Measurements from ENCODE around the gene DNAJC4.

The DNAJC4 gene

DNA sequence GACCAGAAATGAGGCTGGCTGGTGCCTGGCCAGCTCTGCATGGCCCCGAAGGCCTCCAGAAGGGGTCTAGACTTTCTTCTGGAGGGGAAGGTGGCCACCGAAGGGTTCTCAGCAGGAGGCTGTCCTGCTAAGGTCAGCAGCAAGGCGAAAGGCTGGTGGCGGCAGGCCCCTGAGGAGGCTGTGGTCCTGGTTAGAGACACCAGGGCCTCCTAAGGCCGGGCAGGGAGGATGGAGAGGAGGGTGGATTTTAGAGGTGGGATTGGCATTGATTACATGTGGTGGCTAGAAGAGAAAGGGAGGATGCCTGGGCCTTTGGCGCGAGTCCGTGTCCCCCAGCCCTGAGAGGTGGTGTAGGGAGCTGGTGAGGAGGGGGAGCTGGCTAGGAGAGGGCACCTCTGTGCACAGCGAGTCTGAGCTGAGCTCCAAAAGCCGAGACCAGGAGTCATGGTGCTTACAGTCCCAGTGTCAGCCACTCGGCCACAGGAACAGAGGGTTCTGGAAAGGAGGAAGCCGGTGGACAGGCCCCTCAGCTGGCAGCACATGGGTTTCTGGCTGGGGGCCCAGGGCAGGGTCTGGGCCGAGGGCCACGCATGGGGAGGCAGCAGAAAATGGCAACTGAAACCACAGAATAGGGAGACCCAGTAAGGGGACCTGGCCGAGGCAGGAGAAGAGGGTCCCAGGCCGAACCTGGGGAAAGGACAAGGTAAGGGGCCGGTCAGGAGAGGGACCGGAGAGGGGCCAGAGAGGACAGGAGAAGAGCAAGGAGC is 21.4 kb upstream of the DNAJC4 start:
- DNase-seq = no peak

DNA sequence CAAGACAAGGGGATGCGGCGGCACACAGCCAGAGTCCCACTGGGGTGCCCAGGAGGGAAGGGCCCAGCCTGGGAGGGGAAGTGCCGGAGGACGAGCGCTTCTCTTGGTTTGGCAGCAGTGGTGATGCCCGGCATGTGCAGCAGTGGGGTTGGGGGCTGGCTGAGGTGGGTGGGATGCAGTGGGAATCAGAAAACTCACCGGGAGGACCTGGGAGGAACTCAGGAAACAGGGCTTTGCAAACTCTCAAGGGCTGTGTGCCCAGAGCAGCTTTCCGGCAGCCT is 20.8 kb upstream of the DNAJC4 start:
- no peak for DNase-seq

DNA sequence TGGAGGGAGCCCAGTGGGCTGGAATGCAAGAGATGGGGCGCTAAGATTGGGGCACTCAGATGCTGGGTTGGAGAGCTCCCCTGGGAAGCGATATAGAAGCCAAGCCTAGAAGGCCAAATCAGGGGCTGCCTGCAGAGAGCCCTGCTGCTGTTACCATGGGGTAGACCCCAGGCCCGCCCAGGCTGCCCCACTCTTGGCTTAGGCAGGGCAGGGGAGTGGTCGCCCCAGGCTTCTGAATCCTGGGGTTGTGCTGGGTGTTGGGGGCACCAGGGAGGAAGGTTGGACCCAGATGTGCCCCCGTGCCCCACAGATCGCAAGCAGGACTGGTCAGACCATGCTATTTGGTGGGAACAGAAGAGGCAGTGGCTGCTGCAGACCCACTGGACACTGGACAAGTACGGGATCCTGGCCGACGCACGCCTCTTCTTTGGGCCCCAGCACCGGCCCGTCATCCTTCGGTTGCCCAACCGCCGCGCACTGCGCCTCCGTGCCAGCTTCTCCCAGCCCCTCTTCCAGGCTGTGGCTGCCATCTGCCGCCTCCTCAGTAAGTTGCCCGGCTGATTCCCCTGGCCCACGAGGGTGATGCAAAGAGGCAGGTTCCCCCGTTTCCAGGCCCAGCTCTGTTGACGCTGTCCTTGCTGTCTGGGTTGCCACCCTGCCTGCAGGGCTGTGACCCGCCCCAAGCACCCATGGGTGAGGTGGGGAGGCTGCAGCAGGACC is 19.9 kb upstream of the DNAJC4 start:
- DNase-seq = no peak

DNA sequence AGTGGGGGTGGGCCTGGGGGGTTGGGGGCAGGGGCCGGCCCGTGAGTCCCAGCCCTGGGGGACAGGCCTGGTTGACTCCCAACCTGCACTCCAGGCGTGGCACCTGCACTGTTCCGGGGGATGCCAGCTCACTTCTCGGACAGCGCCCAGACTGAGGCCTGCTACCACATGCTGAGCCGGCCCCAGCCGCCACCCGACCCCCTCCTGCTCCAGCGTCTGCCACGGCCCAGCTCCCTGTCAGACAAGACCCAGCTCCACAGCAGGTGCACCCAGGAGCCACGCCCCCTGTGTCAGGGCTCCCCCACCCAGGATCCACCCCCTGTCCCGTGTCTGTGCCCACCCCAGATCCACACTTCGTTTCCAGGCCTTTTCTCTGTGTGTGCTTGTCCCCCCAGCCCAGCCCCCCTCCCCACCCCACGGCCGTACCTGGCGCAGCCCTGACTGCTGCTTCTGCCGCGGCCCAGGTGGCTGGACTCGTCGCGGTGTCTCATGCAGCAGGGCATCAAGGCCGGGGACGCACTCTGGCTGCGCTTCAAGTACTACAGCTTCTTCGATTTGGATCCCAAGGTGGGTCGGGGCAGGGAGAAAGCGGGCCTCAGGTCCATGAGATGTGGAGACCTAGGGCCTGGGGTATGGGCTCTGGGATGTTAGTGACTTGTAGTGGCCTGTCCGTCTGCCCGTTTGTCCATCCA is 19.0 kb upstream of the DNAJC4 start:
- DNase-seq = no peak

DNA sequence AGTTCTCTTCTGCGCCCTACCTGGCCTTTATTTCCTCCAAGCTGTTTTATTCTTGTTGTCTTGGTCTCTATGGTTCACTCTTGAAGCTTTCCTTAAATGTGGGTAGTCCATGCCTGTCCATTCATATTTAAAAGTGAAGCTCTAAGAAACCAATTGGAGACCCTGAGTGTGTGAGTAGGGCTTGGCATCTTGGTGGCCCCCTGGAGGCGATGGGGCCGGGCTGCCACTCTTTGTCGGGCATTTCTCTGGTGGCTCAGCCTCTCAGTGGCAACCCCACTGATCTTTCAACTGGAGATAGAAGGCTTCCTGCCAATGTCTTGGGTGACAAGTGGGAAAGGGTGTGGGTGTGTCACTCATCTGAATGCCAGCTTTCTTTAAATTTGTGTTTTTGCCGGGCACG is 13.5 kb upstream of the DNAJC4 start:
- DNase-seq = no peak

DNA sequence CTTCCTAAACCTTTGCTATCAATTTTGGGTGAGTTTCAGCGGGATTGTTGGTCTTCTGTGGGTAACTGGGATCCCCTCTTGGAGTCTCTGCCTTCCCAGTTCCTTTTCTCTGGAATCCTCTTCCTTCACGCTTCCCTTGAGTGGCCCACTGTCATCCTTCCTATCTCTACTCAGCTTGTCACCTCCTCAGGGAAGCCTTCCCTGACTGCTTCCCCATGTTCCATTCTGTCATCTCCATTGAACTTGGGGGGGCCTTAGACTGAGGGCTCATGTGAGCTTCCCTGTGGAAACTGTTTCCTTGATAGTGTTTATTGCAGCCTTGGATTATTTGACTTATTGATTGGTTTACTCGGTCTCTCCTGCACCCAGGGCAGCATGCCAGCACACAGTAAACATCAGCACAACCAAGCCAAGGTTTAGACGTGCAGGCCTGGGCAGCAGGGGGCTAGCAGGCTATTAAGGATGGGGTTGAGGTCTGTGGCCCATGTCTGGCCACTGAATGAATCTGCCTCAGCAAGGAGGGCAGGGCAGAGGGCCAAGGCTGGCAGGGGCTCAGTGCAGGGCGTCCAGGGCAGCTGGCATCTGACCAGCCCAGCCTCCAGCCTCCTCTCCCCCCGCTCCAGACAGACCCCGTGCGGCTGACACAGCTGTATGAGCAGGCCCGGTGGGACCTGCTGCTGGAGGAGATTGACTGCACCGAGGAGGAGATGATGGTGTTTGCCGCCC is 11.6 kb upstream of the DNAJC4 start:
- no peak for DNase-seq

DNA sequence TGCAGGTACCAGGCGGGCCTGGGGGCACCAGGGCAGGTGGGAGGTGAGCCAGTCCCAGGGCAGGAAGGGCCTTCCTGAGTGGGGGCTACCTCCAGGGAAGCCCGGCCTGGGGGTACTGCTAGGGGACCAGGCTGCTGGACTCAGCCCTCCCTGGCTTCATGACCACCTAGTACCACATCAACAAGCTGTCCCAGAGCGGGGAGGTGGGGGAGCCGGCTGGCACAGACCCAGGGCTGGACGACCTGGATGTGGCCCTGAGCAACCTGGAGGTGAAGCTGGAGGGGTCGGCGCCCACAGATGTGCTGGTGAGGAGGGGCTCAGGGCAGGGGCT is 11.0 kb upstream of the DNAJC4 start:
- no peak for DNase-seq

DNA sequence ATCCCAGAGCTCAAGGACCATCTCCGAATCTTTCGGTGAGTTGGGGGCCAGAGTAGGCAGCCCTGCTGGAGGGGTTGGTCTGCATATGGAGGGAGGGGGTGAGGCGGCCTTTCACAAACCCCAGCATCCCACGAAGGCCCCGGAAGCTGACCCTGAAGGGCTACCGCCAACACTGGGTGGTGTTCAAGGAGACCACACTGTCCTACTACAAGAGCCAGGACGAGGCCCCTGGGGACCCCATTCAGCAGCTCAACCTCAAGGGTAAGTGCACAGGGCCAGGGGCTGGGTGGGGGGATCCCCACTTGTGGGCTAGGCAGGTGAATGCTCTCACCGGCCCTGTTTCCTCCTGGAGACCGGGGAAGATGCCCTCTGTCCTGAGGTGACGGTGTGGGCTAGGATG is 10.6 kb upstream of the DNAJC4 start:
- DNase-seq = no peak

DNA sequence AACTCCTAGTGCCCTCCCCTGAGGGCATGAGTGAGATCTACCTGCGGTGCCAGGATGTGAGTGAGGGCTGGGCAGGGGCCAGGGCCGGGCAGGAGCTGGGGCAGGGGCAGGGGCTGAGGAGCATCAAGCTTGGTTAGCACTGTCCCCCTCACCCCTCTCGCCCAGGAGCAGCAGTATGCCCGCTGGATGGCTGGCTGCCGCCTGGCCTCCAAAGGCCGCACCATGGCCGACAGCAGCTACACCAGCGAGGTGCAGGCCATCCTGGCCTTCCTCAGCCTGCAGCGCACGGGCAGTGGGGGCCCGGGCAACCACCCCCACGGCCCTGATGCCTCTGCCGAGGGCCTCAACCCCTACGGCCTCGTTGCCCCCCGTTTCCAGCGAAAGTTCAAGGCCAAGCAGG is 10.1 kb upstream of the DNAJC4 start:
- DNase-seq = no peak

DNA sequence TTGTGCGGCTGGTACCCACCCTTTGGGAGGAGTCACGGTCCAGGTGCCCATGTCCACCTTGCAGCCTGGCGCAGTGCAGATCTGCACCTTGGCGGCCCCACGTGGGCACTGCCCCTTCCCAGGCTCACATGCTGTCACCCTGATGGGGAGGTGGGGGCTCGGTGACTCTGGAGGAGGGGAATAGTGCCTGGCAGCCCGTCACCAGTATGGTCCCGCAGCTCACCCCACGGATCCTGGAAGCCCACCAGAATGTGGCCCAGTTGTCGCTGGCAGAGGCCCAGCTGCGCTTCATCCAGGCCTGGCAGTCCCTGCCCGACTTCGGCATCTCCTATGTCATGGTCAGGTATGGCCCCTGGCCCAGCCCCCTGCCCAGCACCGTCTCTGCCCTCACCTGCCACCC is 9.6 kb upstream of the DNAJC4 start:
- DNase-seq = no peak

DNA sequence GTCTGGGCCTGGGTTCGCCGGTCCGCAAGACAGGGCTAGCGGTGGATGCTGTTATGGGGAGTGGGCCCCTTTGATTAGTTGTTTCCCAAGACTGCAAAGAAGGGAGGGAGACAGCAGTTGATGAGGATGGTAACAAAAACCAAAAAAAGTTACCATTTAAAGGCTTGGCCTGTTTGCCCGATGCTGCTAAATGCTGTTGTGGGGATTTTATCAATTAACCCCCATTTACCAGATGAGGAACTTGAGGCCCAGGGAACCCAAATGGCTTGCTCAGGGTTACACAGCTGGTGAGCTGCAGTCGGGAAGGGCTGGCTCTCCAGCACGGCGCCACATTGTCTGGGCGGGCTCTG is 7.7 kb upstream of the DNAJC4 start:
- DNase-seq = no peak

DNA sequence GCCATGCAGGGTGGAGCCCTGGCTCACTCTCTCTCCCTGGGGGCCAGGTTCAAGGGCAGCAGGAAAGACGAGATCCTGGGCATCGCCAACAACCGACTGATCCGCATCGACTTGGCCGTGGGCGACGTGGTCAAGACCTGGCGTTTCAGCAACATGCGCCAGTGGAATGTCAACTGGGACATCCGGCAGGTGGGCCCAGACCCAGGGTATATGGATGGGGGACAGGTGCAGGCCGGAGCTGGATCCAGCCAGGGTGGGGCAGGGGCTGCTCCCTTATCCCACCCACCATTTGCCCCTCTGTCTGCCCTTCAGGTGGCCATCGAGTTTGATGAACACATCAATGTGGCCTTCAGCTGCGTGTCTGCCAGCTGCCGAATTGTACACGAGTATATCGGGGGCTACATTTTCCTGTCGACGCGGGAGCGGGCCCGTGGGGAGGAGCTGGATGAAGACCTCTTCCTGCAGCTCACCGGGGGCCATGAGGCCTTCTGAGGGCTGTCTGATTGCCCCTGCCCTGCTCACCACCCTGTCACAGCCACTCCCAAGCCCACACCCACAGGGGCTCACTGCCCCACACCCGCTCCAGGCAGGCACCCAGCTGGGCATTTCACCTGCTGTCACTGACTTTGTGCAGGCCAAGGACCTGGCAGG is 7.2 kb upstream of the DNAJC4 start:
- peak; percentile 22 for DNase-seq

DNA sequence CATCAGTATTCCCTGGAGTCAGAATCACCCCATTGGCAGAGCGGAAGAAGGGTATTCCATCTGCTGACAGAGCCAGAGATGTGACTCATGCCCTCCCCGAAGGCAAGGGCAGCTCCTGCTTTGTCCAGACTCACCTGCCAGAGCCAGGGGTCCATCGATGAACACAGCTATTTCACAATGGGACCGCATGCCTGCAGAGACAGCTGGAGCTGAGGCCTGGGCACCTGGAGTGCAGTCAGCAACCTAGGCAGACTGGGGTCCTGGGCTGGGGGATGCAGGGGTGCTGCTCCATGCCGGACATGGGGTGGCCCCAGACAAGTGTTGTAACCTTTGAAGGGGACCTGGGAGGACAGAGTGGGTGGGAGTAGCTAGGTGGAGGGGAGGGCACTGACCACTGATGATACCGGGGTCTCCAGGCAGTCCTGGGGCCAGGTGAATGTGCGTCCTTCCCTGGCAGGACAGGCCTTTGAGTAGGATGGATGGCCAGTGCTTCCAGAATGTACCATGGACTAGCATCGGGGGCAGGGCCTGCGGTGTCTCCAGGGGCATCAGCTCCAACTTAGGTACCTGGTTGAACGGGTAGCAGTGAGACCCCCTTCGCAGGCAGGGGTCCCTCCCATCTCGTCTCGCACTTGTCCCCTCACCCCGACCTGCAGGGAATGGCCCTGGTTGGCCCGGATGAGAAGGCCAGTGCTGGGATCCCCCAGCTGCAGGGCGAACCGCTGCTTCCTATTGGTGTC is 6.0 kb upstream of the DNAJC4 start:
- DNase-seq = no peak

DNA sequence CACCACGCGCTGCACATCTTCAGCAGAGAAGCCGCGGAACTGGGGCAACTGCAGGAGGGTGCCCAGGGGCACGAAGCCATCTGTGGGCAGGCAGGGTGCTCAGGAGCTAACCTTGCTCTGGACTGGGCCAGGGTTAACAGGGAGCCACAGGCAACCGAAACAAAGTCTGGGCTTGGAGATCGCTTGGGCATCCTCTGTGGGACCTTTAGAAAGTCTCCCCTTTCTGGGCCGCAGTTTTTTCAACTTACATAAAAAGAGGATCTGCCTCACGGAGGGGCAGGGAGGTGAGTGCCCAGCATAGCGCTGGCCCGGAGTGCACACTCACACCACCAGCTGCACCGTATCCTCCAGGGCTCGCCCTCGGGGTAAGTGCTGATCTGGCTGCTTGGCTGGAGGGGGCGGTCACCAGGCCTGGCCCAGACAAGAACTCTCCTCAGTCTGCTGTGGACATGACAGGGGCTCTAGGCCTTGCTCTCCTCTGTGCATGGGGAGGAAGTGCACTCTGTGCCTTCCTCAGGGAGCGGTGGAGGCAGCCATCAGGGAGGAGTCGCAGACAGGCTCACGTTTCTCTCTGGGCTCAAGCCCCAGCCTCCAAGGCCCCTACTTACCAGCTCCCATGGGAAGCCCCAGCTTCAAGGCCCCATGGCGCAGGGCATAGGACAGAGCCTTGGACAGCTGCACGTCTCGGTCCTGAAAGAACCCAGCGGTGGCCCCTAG is 5.3 kb upstream of the DNAJC4 start:
- DNase-seq = no peak

DNA sequence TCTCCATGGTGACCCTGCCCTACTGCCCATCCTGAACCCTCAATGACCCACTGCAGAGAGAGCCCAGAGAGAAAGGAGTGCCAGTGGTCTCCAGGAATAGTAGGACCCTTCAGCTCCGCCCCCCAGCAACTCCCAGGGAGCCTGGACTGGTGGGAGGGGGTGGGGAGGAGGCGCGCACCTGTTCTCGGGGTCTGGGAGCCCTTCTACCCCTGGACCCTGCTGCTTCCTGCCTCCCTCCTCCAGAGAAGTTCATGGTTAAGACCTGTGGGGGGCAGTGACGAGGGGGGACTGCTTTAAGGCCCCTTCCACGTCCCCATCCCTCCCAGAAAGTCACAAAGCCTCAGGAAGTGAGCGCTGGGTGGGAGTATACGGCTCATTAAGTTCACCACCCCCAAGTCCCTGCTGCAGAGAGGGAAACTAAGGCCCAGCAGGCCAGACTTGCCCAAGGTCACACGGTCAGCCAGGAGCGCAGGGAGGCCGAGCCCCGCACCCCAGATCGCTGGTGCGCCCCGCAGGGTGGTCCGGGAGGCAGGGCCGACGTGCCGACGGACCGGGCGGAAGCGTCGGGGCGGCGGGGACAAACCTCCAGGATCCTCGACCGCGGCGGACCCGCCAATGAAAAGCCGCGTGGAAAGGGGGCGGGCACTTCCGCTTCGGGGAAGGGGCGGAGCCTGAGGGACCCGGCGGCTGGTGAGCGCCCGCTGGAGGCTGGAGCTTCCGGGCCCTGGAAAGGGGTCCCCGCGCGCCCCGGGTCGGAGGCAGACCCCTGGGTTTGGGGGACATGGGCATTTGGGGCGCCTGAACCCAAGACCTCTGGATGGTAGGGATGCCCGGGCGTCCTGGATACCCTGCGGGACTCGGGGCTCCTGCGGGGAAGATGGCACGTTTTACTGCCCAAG is 4.5 kb upstream of the DNAJC4 start, which contains the start of the genes NUDT22 and TRPT1:
TSS of gene NUDT22 (plus strand) at position 667 of the 899 bp plus-strand sequence. CDS start 379 bp downstream, outside the sequence.
TSS of gene TRPT1 (minus strand) at position 579 of the 899 bp plus-strand sequence. CDS start at position 253, 326 bp downstream.
- peak; percentile 25 for DNase-seq

DNA sequence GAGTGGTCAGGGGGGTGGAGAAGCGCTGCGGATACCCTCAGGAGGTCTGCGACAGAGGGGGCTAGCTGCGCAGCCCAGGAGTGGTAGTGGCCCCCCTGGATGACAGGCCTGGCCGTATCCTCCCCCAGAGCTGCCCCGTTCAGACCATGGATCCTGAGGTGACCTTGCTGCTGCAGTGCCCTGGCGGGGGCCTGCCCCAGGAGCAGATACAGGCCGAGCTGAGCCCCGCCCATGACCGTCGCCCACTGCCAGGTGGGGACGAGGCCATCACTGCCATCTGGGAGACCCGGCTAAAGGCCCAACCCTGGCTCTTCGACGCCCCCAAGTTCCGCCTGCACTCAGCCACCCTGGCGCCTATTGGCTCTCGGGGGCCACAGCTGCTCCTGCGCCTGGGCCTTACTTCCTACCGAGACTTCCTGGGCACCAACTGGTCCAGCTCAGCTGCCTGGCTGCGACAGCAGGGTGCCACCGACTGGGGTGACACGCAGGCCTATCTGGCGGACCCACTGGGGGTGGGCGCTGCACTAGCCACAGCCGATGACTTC is 3.8 kb upstream of the DNAJC4 start:
- peak; percentile 54 for DNase-seq

DNA sequence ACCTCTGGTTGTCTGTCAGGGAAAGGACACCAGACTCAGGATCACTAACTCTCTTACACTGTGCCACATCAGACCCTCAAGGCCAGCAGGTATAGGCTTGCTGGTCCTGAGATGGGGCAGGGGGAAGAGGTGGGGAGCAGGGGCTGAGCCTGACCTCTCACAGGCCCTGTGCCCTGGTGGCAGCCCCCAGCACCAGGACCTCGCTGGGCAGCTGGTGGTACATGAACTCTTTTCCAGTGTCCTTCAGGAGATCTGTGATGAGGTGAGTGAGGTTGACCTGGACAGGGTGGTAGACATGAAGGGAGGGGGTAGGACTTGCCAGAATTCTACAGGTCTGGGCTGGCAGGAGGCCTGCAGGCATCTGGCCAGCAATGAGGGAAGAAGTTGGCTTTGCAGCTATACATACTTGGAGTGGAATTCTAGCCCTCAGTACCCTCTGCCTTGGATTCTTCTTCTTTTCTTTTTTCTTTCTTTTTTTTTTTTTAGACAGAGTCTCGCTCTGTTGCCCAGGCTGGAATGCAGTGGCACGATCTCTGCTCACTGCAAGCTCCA is 2.9 kb upstream of the DNAJC4 start:
- no peak for DNase-seq

DNA sequence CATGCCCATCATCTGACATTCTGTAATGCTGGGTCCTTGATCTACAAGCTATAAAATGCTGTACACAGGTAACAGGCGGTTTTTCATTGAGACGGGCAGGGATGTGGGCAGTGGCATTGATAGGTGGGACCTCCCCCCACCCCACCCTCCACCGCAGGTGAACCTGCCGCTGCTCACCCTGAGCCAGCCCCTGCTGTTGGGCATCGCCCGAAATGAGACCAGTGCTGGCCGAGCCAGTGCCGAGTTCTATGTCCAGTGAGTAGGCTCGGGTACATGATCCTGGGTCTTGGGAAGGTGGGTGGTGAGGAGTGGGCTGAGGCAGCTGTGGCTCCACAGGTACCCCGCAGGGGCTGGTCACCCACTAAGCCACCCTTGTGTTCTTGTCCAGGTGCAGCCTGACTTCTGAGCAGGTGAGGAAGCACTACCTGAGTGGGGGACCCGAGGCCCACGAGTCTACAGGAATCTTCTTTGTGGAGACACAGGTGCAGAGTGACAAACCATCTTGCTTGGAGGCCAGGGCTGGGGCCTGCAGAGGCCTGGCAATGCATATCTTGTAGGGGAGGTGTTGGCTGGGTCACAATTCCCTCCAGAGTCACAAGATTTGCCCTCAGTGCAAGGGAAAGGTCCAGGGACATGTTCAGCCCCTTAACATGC is 1.1 kb upstream of the DNAJC4 start:
- DNase-seq = no peak

DNA sequence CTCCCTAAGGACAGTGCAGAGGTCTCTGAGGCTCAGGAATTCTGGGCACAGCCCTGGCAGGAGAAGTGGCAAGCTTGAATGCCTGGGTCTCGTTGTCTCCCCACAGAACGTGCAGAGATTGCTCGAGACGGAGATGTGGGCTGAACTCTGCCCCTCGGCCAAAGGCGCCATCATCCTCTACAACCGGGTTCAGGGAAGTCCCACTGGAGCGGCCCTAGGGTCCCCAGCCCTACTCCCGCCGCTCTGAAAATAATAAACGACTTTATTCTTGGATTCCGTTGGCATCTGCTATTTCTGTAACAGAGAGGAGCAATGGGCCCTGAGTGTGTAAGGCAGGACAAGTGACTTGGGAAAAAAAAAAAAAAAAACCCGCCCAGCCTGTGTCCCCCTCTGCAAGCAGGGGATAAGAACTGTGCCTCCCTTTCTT is 591 bp upstream of the DNAJC4 start:
- no peak for DNase-seq
